Measurements from ENCODE around the gene SCAPER.

DNA sequence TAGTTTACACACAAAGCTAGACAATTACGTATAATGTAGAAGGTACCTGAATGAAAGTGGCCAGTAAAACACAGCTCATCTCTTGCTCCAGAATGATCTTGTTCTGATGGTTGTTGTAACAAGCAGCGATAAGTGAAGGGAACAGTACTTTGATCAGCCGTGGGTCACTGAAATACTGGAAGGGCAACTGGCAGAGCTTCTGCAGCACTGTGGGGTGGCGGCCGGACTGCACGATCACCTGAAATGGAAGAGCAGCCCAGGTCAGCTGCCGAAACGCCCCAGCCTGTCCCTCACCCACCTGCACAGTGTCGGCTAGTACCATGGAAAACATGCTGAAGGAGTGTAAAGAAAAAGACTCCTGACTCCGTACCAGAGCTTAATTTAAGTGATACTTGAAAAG, 551.2 kb downstream of the SCAPER start:
- no peak for TF ChIP-seq POLR2A (IDR thresholded peaks at IDR 0.05)
- TF ChIP-seq, protein P1, sequence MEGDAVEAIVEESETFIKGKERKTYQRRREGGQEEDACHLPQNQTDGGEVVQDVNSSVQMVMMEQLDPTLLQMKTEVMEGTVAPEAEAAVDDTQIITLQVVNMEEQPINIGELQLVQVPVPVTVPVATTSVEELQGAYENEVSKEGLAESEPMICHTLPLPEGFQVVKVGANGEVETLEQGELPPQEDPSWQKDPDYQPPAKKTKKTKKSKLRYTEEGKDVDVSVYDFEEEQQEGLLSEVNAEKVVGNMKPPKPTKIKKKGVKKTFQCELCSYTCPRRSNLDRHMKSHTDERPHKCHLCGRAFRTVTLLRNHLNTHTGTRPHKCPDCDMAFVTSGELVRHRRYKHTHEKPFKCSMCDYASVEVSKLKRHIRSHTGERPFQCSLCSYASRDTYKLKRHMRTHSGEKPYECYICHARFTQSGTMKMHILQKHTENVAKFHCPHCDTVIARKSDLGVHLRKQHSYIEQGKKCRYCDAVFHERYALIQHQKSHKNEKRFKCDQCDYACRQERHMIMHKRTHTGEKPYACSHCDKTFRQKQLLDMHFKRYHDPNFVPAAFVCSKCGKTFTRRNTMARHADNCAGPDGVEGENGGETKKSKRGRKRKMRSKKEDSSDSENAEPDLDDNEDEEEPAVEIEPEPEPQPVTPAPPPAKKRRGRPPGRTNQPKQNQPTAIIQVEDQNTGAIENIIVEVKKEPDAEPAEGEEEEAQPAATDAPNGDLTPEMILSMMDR (IDR thresholded peaks at IDR 0.05) = no peak
